ENCODE measurements around the gene PIGC. TPM values are rescaled to one million over a fixed set of nuclear protein-coding genes. Genes with fewer than 3 reads are reported as not detected.

Gene PIGC
- total RNA-seq, 4 donors from 2014 or later, result 19.0 to 24.5 (median 20.4) TPM

GRCh38 chr1:172430128-172430454 lies 13.8 kb downstream of the PIGC start:
- no peak overlapping the region for H3K27ac ChIP-seq
- DNase-seq, result no peak
- no peaks in the 10 kb centered on the region for H3K36me3 ChIP-seq
- H3K9me3 ChIP-seq, result no peaks in the 10 kb centered on the region
- H3K4me3 ChIP-seq, result no peak overlapping the region
- no peaks in the 10 kb centered on the region for H3K27me3 ChIP-seq
- no peaks in the 10 kb centered on the region for H3K4me1 ChIP-seq
- TF ChIP-seq CTCF (IDR thresholded peaks at IDR 0.05) (no peak), POLR2A (IDR thresholded peaks at IDR 0.05) (no peak)

- Histone ChIP-seq H3K9me3 (no peaks in the 10 kb centered on the region), H3K27ac (no peak overlapping the region), H3K4me1 (no peaks in the 10 kb centered on the region), H3K27me3 (no peaks in the 10 kb centered on the region), H3K4me3 (no peak overlapping the region), H3K36me3 (no peaks in the 10 kb centered on the region)
- TF ChIP-seq CTCF (IDR thresholded peaks at IDR 0.05) (peak in 5 of 6 experiments; percentile 50 to 84 (median 82)), POLR2A (IDR thresholded peaks at IDR 0.05) (no peak)
- DNase-seq, result peak in 2 of 3 donors; percentile 46 to 63
Observed at GRCh38 chr1:172429331-172430127, 14.3 kb downstream of the PIGC start.

DNA sequence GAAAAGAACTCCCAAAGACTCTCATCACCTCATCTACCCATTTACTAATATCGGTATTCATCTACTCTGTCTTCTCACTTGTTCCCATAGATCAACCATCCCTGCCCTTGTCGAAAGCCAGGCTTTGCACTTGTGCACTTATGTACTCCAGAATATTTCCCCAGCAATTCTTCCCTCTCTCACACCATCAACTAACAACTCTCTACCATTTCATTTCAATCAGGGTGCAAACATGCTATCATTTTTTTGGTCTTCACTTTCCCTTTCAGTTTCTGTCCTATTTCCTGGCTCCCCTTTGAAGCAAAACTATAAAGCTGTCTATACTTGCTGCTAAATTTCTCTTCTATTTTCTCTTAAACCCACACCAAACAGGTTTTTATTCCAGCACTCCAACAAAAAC lies 16.7 kb downstream of the PIGC start:
- Histone ChIP-seq H3K4me3 (no peak overlapping the region), H3K27ac (no peak overlapping the region), H3K27me3 (no peaks in the 10 kb centered on the region), H3K36me3 (no peaks in the 10 kb centered on the region), H3K9me3 (no peaks in the 10 kb centered on the region), H3K4me1 (no peaks in the 10 kb centered on the region)
- TF ChIP-seq CTCF (IDR thresholded peaks at IDR 0.05), result no peak
- no peak for TF ChIP-seq POLR2A (IDR thresholded peaks at IDR 0.05)
- DNase-seq, result no peak

DNA sequence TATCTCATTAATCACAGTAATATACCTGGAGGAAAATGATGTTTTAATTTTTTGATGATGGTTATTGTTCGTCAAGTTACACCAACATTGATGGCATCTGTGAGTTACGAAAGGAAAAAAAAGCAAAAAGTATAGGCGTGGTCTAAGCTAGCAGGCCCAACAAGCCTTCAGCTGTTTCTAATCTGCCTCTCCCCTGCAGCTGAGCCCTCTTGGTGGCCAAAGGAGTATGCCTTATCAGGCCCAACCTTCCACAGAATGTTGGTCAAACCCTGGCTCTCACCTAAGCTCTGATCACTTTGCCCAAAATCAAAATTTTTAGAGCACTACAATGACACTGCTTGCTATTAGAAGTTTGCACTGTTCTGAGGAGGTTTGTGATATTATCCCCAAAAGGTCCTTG lies 18.5 kb downstream of the PIGC start:
- Histone ChIP-seq H3K4me1 (no peaks in the 10 kb centered on the region), H3K36me3 (no peaks in the 10 kb centered on the region), H3K27ac (no peak overlapping the region), H3K4me3 (no peak overlapping the region), H3K27me3 (no peaks in the 10 kb centered on the region), H3K9me3 (no peaks in the 10 kb centered on the region)
- TF ChIP-seq POLR2A (IDR thresholded peaks at IDR 0.05) (no peak), CTCF (IDR thresholded peaks at IDR 0.05) (no peak)
- no peak for DNase-seq

DNA sequence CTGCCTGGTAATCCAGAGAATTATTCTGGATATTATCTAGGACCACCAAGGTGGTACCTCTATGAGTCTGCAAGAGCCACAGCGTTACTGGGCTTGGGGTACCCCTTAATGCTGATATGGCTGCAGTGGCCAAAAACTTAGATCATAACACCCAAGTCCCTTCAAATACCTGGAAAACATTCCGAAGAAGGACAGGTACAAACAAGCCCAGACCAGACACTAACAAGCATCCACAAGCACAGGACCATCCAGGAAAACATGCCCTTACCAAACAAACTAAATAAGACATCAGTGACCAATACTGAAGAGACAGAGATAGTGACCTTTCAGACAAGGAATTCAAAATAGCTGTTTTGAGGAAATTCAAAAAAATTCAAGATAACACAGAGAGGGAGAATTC lies 20.5 kb downstream of the PIGC start:
- no peak for DNase-seq
- Histone ChIP-seq H3K4me1 (no peaks in the 10 kb centered on the region), H3K36me3 (no peaks in the 10 kb centered on the region), H3K4me3 (no peak overlapping the region), H3K27me3 (no peaks in the 10 kb centered on the region), H3K27ac (no peak overlapping the region), H3K9me3 (no peaks in the 10 kb centered on the region)
- TF ChIP-seq CTCF (IDR thresholded peaks at IDR 0.05) (no peak), POLR2A (IDR thresholded peaks at IDR 0.05) (no peak)
